B cell (primary cell): Measurements from ENCODE around the gene DHX57. TPM values are rescaled to one million over a fixed set of nuclear protein-coding genes. Genes with fewer than 3 reads are reported as not detected.

Source experiments
- ATAC-seq: fragments of 200-7000 bp; cut with Tn5 transposase; one replicate; pipeline ENCODE4 v1.10.0; 2021; ENCODE audit warnings: low read depth, mild to moderate bottlenecking, moderate number of reproducible peaks, moderate library complexity
- CTCF ChIA-PET: fragments of 350-600 bp; sonication (Branson Sonifier 250); formaldehyde crosslinking; loops from one replicate; lab custom pipeline; 2021; ENCODE audit warnings: antibody characterized with exemption, inconsistent platforms; lab: Charles Lee
- POLR2A ChIA-PET: fragments of 350-600 bp; sonication (Branson Sonifier 250); formaldehyde crosslinking; loops from one replicate; lab custom pipeline; 2021; ENCODE audit warnings: antibody characterized with exemption; lab: Charles Lee
- DNase-seq: peaks from one replicate; pipeline ENCODE4 v3.0.0; 2013
- H2AFZ ChIP-seq: 2 replicates; pipeline ENCODE4 v1.6.1; 2012; ENCODE audit warnings: mild to moderate bottlenecking, low read depth, low read length; ENCODE audit not compliant: insufficient read depth, poor library complexity, severe bottlenecking
- H3K27ac ChIP-seq, 2 donors: 1 replicate in 1 of 2; 2 replicates in 1 of 2; pipeline ENCODE4 v1.5.1; 2012 to 2013; ENCODE audit warnings: low read length in 2 of 2, mild to moderate bottlenecking in 2 of 2, moderate library complexity in 1 of 2
- H3K27me3 ChIP-seq, 4 experiments: fragments of 200-600 bp in 1 of 4; sonication (generic) in 1 of 4; replicated peaks in 1 of 4; 1 replicate in 2 of 4; 2 replicates in 2 of 4; pipeline versions ENCODE4 v1.6.1 to v1.7.0; 2013 to 2016; ENCODE audit warnings: low read length in 3 of 4, mild to moderate bottlenecking in 2 of 4, mixed read lengths in 1 of 4, moderate library complexity in 1 of 4; ENCODE audit not compliant: insufficient read depth in 4 of 4, control insufficient read depth in 3 of 4; ENCODE audit errors: control extremely low read depth in 1 of 4
- H3K36me3 ChIP-seq, 2 experiments: replicated peaks in 1 of 2; 1 replicate in 1 of 2; 2 replicates in 1 of 2; pipeline versions ENCODE4 v1.6.1 to v1.7.1; 2013; ENCODE audit warnings: low read length in 1 of 2; ENCODE audit not compliant: insufficient read depth in 2 of 2, control insufficient read depth in 1 of 2; ENCODE audit errors: control extremely low read depth in 1 of 2, extremely low read depth in 1 of 2
- H3K4me1 ChIP-seq, 2 donors: fragments of 200-600 bp in 1 of 2; sonication (generic) in 1 of 2; 1 replicate in 1 of 2; 2 replicates in 1 of 2; pipeline versions ENCODE4 v1.5.1 to v1.6.1; 2013 to 2017; ENCODE audit warnings: low read length in 2 of 2; ENCODE audit not compliant: control insufficient read depth in 2 of 2, insufficient read depth in 2 of 2
- H3K4me2 ChIP-seq: replicated peaks from 2 replicates; pipeline ENCODE3; 2012; ENCODE audit warnings: mild to moderate bottlenecking, low read depth, low read length; ENCODE audit not compliant: poor library complexity, severe bottlenecking
- H3K4me3 ChIP-seq, 5 experiments: fragments of 200-600 bp in 1 of 5; sonication (generic) in 1 of 5; 1 replicate in 3 of 5; 2 replicates in 2 of 5; pipeline versions ENCODE4 v1.5.1 to v1.7.0; 2011 to 2016; ENCODE audit warnings: low read length in 4 of 5, mild to moderate bottlenecking in 4 of 5, low read depth in 2 of 5, control low read depth in 1 of 5, moderate library complexity in 1 of 5; ENCODE audit not compliant: insufficient read depth in 1 of 5; ENCODE audit errors: control extremely low read depth in 1 of 5, extremely low read depth in 1 of 5
- H3K79me2 ChIP-seq: fragments of 200-600 bp; sonication (generic); one replicate; pipeline ENCODE4 v1.6.0; 2016; ENCODE audit warnings: low read length; ENCODE audit not compliant: control insufficient read depth, insufficient read depth
- H3K9ac ChIP-seq: fragments of 200-600 bp; sonication (generic); 2 replicates; pipeline ENCODE4 v1.6.1; 2017; ENCODE audit warnings: mild to moderate bottlenecking, low read length, moderate library complexity
- H3K9me3 ChIP-seq, 3 donors: one replicate each; pipeline versions ENCODE4 v1.6.1 to v1.7.1; 2013; ENCODE audit warnings: low read length in 2 of 3; ENCODE audit not compliant: control insufficient read depth in 2 of 3, insufficient read depth in 1 of 3; ENCODE audit errors: control extremely low read depth in 1 of 3
- H4K20me1 ChIP-seq: 2 replicates; pipeline ENCODE4 v1.6.0; 2012; ENCODE audit warnings: mild to moderate bottlenecking, low read length; ENCODE audit not compliant: insufficient read depth, control insufficient read depth, poor library complexity, severe bottlenecking
- H3K27ac Mint-ChIP-seq: one replicate; pipeline ENCODE4 v1.8.0; 2021; ENCODE audit warnings: mixed read lengths
- H3K27me3 Mint-ChIP-seq: one replicate; pipeline ENCODE4 v1.8.0; 2021; ENCODE audit warnings: mixed read lengths
- H3K4me1 Mint-ChIP-seq: one replicate; pipeline ENCODE4 v1.8.0; 2021; ENCODE audit warnings: mixed read lengths
- H3K4me3 Mint-ChIP-seq: one replicate; pipeline ENCODE4 v1.8.0; 2021; ENCODE audit warnings: mixed read lengths
- H3K9me3 Mint-ChIP-seq: one replicate; pipeline ENCODE4 v1.8.0; 2022; ENCODE audit warnings: mixed read lengths; ENCODE audit not compliant: insufficient read depth
- CTCF ChIP-seq: fragments of 200-600 bp; IDR thresholded peaks from one replicate; pipeline ENCODE4 v1.8.0; 2022; ENCODE audit warnings: antibody characterized with exemption, mild to moderate bottlenecking
- EZH2 ChIP-seq: IDR thresholded peaks from 2 replicates; pipeline ENCODE4 v1.6.1; 2012; ENCODE audit warnings: borderline replicate concordance, low read depth, mild to moderate bottlenecking, moderate library complexity, low read length; ENCODE audit not compliant: insufficient read depth, poor library complexity, severe bottlenecking
- WGBS: methylation state at CpG from one replicate; pipeline ENCODE4 v1.1.5; 2013; ENCODE audit warnings: missing lambda C conversion rate; ENCODE audit not compliant: insufficient coverage; 5-methylcytosine and 5-hydroxymethylcytosine counted together
- intact Hi-C: fragments of 100-400 bp; cut with micrococcal nuclease; formaldehyde crosslinking; loops from one replicate; pipeline ENCODE4 v1.10.0; 2022
- polyA plus RNA-seq: library from polyadenylated mRNA; depleted of rRNA; stranded (reverse); fragments of >200 nt; gene quantifications from 2 replicates; pipeline ENCODE4 v1.2.3, GENCODE V29; 2012
- total RNA-seq, 2 donors: library from RNA; stranded (reverse); fragments of 120-200 nt in 1 of 2; gene quantifications; 1 replicate in 1 of 2; 2 replicates in 1 of 2; pipeline versions ENCODE4 v1.2.3 to v1.2.4, GENCODE V29; 2013 to 2022

Gene DHX57
- total and polyA plus RNA-seq, 2 donors (not counting 1 experiment from before 2014, with no cell fraction given), result 7.7 to 25.0 TPM

- peak overlapping the region; percentile 100 for H3K9ac ChIP-seq
- DNase-seq (no peak), ATAC-seq (no peak)
- no peaks in the 10 kb centered on the region for H3K9me3 Mint-ChIP-seq
- peak overlapping the region; percentile 99 for H3K27ac Mint-ChIP-seq
- peaks cover 37 to 46% of the 10 kb centered on the region in 2 donors for H3K4me1 ChIP-seq
- intact Hi-C loops, result loop anchor here (1.0 to 5.0 kb wide), 8 partner anchors 26 to 377 kb away; partner anchors contain the start of genes ATL2, GALM and GEMIN6
- peak overlapping the region; percentile 78 to 100 (median 98) for H3K4me3 ChIP-seq
- TF ChIP-seq EZH2 (no peak), CTCF (no peak)
- 23% methylated on average over 13 of the region's 18 CpGs for WGBS
- peak overlapping the region; percentile 85 for H3K4me2 ChIP-seq
- peak overlapping the region; percentile 98 for H2AFZ ChIP-seq
- no peaks in the 10 kb centered on the region for H3K9me3 ChIP-seq
- H3K27me3 Mint-ChIP-seq, result no peaks in the 10 kb centered on the region
- H3K79me2 ChIP-seq, result peaks cover 55% of the 10 kb centered on the region
- H3K4me1 Mint-ChIP-seq, result peaks cover 46% of the 10 kb centered on the region
- no peaks in the 10 kb centered on the region for H3K27me3 ChIP-seq
- peaks cover 14 to 31% of the 10 kb centered on the region in 2 experiments for H3K36me3 ChIP-seq
- CTCF ChIA-PET, result interaction anchor here (0.9 to 1.9 kb wide), 2 partner anchors 10 to 170 kb away, joined by 4 to 9 read pairs; no protein-coding TSS in a partner anchor
- H4K20me1 ChIP-seq, result peaks cover 32% of the 10 kb centered on the region
- peak overlapping the region; percentile 99 for H3K4me3 Mint-ChIP-seq
- peak overlapping the region; percentile 98 to 99 for H3K27ac ChIP-seq
- POLR2A ChIA-PET, result interaction anchor here (0.6 to 2.3 kb wide), 19 partner anchors 10 to 376 kb away, joined by 3 to 18 read pairs (median 5); partner anchors contain the start of genes ATL2, DHX57, GALM and GEMIN6
Measured at GRCh38 chr2:38751596-38752410, 123.9 kb downstream of the DHX57 start.
